Transverse colon (tissue), 4 donors: Measurements from ENCODE around the gene USP37. TPM values are rescaled to one million over a fixed set of nuclear protein-coding genes. Genes with fewer than 3 reads are reported as not detected.

Experiments
- DNase-seq: peaks from one replicate; pipeline ENCODE4 v3.0.0-alpha.2; 2019
- H3K27ac ChIP-seq, 4 donors: fragments of 200-600 bp; sonication (generic); 2 replicates each; pipeline ENCODE4 v1.5.1; 2016 to 2018; ENCODE audit warnings: inconsistent platforms in 4 of 4
- H3K27me3 ChIP-seq: fragments of 200-600 bp; sonication (generic); 2 replicates; pipeline ENCODE4 v1.5.1; 2017; ENCODE audit warnings: inconsistent platforms
- H3K36me3 ChIP-seq, 4 donors: fragments of 200-600 bp; sonication (generic); 2 replicates each; pipeline ENCODE4 v1.5.1; 2017 to 2019; ENCODE audit warnings: inconsistent platforms in 4 of 4
- H3K4me1 ChIP-seq, 4 donors: fragments of 200-600 bp; sonication (generic); 2 replicates each; pipeline ENCODE4 v1.5.1; 2017 to 2020; ENCODE audit warnings: inconsistent platforms in 4 of 4
- H3K4me3 ChIP-seq, 4 donors: fragments of 200-600 bp; sonication (generic); 1 replicate in 1 of 4; 2 replicates in 3 of 4; pipeline versions ENCODE4 v1.5.1 to v1.6.1; 2017 to 2019; ENCODE audit warnings: inconsistent platforms in 4 of 4
- H3K9me3 ChIP-seq, 2 donors: fragments of 200-600 bp; sonication (generic); 2 replicates each; pipeline ENCODE4 v1.5.1; 2017 to 2019; ENCODE audit warnings: inconsistent platforms in 2 of 2
- CTCF ChIP-seq, 5 experiments: fragments of 200-600 bp in 3 of 5; fragments of 450-650 bp in 2 of 5; sonication (generic) in 3 of 5; IDR thresholded peaks; 1 replicate in 2 of 5; 2 replicates in 3 of 5; pipeline ENCODE4 v1.5.1; 2016 to 2017; ENCODE audit warnings: antibody characterized with exemption in 5 of 5, inconsistent platforms in 3 of 5, mild to moderate bottlenecking in 2 of 5, moderate library complexity in 1 of 5
- EP300 ChIP-seq: sonication (generic); formaldehyde crosslinking; IDR thresholded peaks from one replicate; pipeline ENCODE4 v1.6.1; 2017; ENCODE audit warnings: antibody characterized with exemption, low read depth
- POLR2A ChIP-seq: fragments of 450-650 bp; IDR thresholded peaks from one replicate; pipeline ENCODE4 v1.6.1; 2016; ENCODE audit warnings: antibody characterized with exemption, mild to moderate bottlenecking, moderate library complexity
- POLR2AphosphoS5 ChIP-seq, 3 donors: sonication (generic); formaldehyde crosslinking; IDR thresholded peaks; one replicate each; pipeline ENCODE4 v1.6.1; 2016; ENCODE audit warnings: antibody characterized with exemption in 3 of 3
- WGBS, 2 donors: methylation state at CpG; one replicate each; pipeline ENCODE4 v1.1.5; 2018; ENCODE audit warnings: low coverage in 1 of 2; 5-methylcytosine and 5-hydroxymethylcytosine counted together
- in situ Hi-C, 4 donors: fragments of 200-750 bp; cut with MboI; loops; one replicate each; pipeline versions ENCODE4 v1.15.0 to v1.15.1; 2017; ENCODE audit warnings: low sequenced_read_pairs in 3 of 4, low pct_ligation_motif_present in 1 of 4, low pct_unique_long_range_greater_than_20kb in 1 of 4
- intact Hi-C: fragments of 100-400 bp; cut with DNase I; formaldehyde crosslinking; loops from one replicate; pipeline ENCODE4 v1.15.1; 2023; ENCODE audit warnings: low total_unique reads
- total RNA-seq, 4 donors: library from RNA; depleted of rRNA; stranded (reverse); fragments of >200 nt; gene quantifications; one replicate each; pipeline ENCODE4 v1.1.0, GENCODE V29; 2016

Gene USP37
- total RNA-seq, 4 donors from 2014 or later, result 1.4 to 15.7 (median 8.1) TPM

GRCh38 chr2:218516614-218517013 lies 51.5 kb downstream of the USP37 start:
- intact Hi-C loops, result no loop called here
- Histone ChIP-seq H3K4me3 (no peak overlapping the region), H3K9me3 (no peaks in the 10 kb centered on the region), H3K27me3 (no peaks in the 10 kb centered on the region), H3K4me1 (no peaks in the 10 kb centered on the region), H3K36me3 (peaks cover 0 to 2% (median 0%) of the 10 kb centered on the region in 4 donors), H3K27ac (no peak overlapping the region)
- no peak for DNase-seq
- in situ Hi-C loops, result no loop called here
- TF ChIP-seq CTCF (IDR thresholded peaks at IDR 0.05) (peak in 2 of 5 experiments; percentile 32 to 40), POLR2A (no peak), EP300 (no peak)
- WGBS, 2 donors, result 38 to 85% methylated on average over 1 of the region's 1 CpG

- no peaks in the 10 kb centered on the region for H3K4me1 ChIP-seq
- 98% methylated on average over 5 of the region's 5 CpGs; no CpG with 5 or more reads in 1 of the 2 donors for WGBS, 2 donors
- H3K36me3 ChIP-seq, result peaks cover 0 to 6% (median 0%) of the 10 kb centered on the region in 4 donors
- H3K4me3 ChIP-seq, result no peak overlapping the region
- no peak overlapping the region for H3K27ac ChIP-seq
- no peaks in the 10 kb centered on the region for H3K9me3 ChIP-seq
- in situ Hi-C loops, result no loop called here
- no peak for DNase-seq
- H3K27me3 ChIP-seq, result no peaks in the 10 kb centered on the region
- no peak for TF ChIP-seq EP300
- TF ChIP-seq POLR2A, result no peak
- no peak for TF ChIP-seq POLR2AphosphoS5 (IDR thresholded peaks at IDR 0.05)
- no peak for TF ChIP-seq CTCF (IDR thresholded peaks at IDR 0.05)
- intact Hi-C loops, result no loop called here
Observed at GRCh38 chr2:218513676-218514075, 54.5 kb downstream of the USP37 start.

GRCh38 chr2:218508299-218508698 lies 59.9 kb downstream of the USP37 start:
- Histone ChIP-seq H3K9me3 (no peaks in the 10 kb centered on the region), H3K27me3 (no peaks in the 10 kb centered on the region), H3K4me1 (no peaks in the 10 kb centered on the region), H3K4me3 (no peak overlapping the region), H3K36me3 (peaks cover 0 to 8% (median 0%) of the 10 kb centered on the region in 4 donors), H3K27ac (no peak overlapping the region)
- TF ChIP-seq CTCF (IDR thresholded peaks at IDR 0.05) (no peak), POLR2AphosphoS5 (IDR thresholded peaks at IDR 0.05) (no peak), EP300 (no peak)
- intact Hi-C loops (no loop called here), in situ Hi-C loops (no loop called here)
- DNase-seq, result no peak

- no peaks in the 10 kb centered on the region for H3K27me3 ChIP-seq
- peaks cover 0 to 17% (median 0%) of the 10 kb centered on the region in 4 donors for H3K36me3 ChIP-seq
- in situ Hi-C loops (no loop called here), intact Hi-C loops (no loop called here)
- H3K4me3 ChIP-seq, result no peak overlapping the region
- no peak overlapping the region for H3K27ac ChIP-seq
- H3K9me3 ChIP-seq, result no peaks in the 10 kb centered on the region
- H3K4me1 ChIP-seq, result peaks cover 0 to 6% (median 0%) of the 10 kb centered on the region in 4 donors
- no peak for DNase-seq
- no peak for TF ChIP-seq POLR2A
- TF ChIP-seq EP300, result no peak
- no peak for TF ChIP-seq POLR2AphosphoS5 (IDR thresholded peaks at IDR 0.05)
- no peak for TF ChIP-seq CTCF (IDR thresholded peaks at IDR 0.05)
- WGBS, 2 donors, result 96 to 97% methylated on average over 4 to 6 of the region's 6 CpGs
Observed at GRCh38 chr2:218505754-218506371, 62.3 kb downstream of the USP37 start.
